ENCODE results near the gene CDH13.

CDH13 gene

DNA sequence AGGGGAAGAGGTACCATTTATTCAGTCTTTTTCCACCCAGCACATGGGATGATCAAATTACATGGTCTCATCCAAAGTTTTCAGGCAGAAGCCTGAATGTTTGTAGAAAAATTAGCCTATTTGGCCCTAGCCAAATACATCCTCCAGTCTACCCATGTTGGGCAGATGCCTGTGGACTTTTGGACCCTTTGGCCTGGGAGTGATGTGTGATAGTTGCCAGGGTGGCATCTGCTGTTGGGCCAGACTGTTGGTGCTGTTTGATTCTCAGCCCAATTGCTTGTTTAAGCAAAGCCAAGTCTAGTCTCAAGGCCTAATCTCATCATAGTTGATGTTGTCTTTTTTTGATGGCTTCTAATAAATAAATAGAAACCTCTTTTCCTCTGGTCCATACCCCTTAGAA lies 419.0 kb downstream of the CDH13 start:
- H3K27me3 Mint-ChIP-seq (ENCODE audit: low read depth) = no peaks in the 10 kb centered on the region
- no peaks in the 10 kb centered on the region for H3K36me3 Mint-ChIP-seq (ENCODE audit: low read depth)

DNA sequence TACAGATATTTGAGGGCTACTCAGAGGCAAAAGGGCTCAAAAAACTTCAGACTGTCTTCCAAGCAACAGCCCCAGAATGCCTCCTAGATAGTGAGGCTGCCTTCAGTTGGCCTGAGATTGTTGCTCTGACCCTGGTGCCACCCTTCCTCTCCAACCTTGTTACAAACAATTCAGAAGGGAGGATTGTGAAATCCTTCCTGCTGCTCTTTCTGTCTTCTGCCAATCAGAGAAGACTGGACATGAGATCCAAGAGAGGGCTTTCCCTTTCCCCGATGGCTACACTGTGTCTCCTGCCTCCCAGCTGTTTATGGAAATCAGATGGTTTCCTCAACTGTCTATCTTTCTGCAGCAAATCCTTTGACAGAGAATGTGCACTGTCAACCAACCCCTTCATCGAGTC lies 419.9 kb downstream of the CDH13 start:
- Mint-ChIP-seq H3K27ac (no peak overlapping the region), H3K36me3 (ENCODE audit: low read depth) (no peaks in the 10 kb centered on the region), H3K4me3 (no peak overlapping the region), H3K27me3 (ENCODE audit: low read depth) (no peaks in the 10 kb centered on the region), H3K4me1 (ENCODE audit: low read depth) (no peaks in the 10 kb centered on the region), H3K9me3 (peaks cover 14% of the 10 kb centered on the region)

More for the DNA sequence above, 419.0 kb downstream of the CDH13 start:
- no peak overlapping the region for H3K4me3 Mint-ChIP-seq
- no peak overlapping the region for H3K27ac Mint-ChIP-seq
- H3K9me3 Mint-ChIP-seq = peaks cover 10% of the 10 kb centered on the region
- no peaks in the 10 kb centered on the region for H3K4me1 Mint-ChIP-seq (ENCODE audit: low read depth)

DNA sequence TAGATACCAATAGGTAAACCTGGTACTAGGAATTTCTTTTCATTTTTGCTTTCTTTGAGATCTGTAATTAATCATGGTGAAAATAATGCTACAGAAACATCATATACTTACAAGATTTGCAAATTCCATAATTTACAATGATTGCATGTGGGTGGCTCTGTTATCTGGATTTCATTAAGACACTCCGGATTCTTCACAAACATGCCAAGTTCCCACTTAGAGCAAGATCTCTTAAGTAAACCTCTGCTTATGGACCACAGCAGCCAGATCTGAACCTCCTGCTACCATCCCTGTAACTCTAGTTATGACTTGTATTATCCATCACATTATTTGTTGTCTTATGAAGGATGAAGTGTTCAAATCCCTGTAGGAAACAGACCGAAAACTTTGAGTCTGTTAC lies 424.7 kb downstream of the CDH13 start:
- Mint-ChIP-seq H3K4me3 (no peak overlapping the region), H3K36me3 (ENCODE audit: low read depth) (no peaks in the 10 kb centered on the region), H3K27ac (no peak overlapping the region), H3K4me1 (ENCODE audit: low read depth) (no peaks in the 10 kb centered on the region), H3K9me3 (peaks cover 10% of the 10 kb centered on the region), H3K27me3 (ENCODE audit: low read depth) (no peaks in the 10 kb centered on the region)

DNA sequence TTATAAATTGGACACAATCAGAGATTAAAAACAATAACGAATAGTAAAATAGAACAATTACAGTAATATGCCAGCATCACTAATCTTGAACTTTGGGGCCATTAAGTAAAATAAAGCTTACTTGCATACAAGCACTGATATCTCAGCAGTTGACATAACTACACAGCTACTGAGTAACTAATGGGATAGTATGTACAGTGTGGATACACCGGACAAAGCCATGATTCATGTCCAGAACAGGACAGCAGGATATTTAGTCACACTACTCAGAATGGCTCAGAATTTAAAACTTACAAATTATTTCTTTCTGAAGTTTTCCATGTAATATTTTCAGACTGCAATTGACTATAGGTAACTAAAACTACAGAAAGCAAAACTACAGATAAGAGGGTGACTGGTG lies 427.5 kb downstream of the CDH13 start:
- no peak overlapping the region for H3K4me3 Mint-ChIP-seq
- no peaks in the 10 kb centered on the region for H3K27me3 Mint-ChIP-seq (ENCODE audit: low read depth)
- H3K4me1 Mint-ChIP-seq (ENCODE audit: low read depth) = no peaks in the 10 kb centered on the region
- H3K36me3 Mint-ChIP-seq (ENCODE audit: low read depth) = no peaks in the 10 kb centered on the region
- H3K9me3 Mint-ChIP-seq = peaks cover 10% of the 10 kb centered on the region
- H3K27ac Mint-ChIP-seq = no peak overlapping the region

DNA sequence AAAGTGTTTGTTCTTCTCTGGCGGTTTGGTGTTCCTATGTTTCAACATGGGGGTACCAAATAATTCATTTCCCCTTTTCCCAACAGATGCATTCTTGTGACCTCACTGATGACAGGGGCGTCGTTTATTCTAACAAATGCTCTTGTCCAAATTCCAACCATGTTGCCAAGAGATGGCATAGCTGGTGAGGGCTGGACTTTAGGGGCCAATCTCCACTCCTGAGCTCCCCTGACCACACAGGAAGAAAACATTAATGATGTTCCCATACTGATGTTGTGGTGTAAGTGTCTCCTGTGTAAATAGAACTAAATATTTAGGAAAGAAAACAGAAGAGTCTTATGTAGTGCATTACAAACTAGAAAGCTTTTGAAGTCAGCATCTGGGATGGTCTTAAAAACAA lies 431.6 kb downstream of the CDH13 start:
- Mint-ChIP-seq H3K4me3 (no peak overlapping the region), H3K27me3 (ENCODE audit: low read depth) (no peaks in the 10 kb centered on the region), H3K27ac (no peak overlapping the region), H3K9me3 (peaks cover 6% of the 10 kb centered on the region), H3K4me1 (ENCODE audit: low read depth) (no peaks in the 10 kb centered on the region), H3K36me3 (ENCODE audit: low read depth) (no peaks in the 10 kb centered on the region)

DNA sequence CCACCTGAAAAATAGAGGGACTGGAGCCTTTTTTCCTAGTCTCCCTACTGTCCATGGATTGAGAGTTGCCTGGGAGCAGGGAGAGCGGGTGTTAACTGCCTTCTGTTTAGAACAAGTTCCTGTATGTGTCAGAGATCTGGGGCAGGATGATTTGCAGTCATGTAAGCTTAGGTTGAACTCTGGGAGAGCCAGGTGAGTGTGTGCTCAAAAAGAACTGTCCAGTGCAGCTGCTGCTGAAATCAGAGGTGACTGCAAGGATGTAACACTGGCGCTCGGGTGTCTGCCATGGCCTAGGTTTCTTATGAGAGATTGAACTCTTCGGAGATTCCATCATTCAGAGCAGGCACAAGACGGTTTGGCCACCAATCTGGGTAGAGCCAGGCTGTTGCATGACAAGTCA lies 432.5 kb downstream of the CDH13 start:
- Mint-ChIP-seq H3K27me3 (ENCODE audit: low read depth) (no peaks in the 10 kb centered on the region), H3K4me3 (no peak overlapping the region), H3K4me1 (ENCODE audit: low read depth) (no peaks in the 10 kb centered on the region), H3K36me3 (ENCODE audit: low read depth) (no peaks in the 10 kb centered on the region), H3K9me3 (peaks cover 12% of the 10 kb centered on the region), H3K27ac (no peak overlapping the region)

DNA sequence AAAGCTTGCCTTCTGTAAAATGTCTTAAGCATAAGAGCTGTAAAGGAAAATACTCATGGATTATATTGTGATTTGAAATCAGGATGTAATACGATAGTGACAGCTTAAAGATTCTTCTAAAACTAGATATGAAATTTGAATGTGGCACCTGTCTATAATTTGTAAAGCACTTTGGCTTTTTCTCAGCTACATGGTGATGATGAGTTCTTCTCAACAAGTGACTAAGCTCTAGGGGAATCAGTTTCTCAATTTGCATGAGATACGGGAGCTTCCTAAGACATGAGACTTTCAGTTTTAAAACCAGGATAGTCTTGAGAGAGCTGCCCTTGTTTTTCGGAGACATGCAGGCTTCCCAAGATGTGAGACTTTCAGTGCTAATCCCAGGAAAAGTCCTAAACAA lies 439.2 kb downstream of the CDH13 start:
- H3K27me3 Mint-ChIP-seq (ENCODE audit: low read depth) = no peaks in the 10 kb centered on the region
- no peak overlapping the region for H3K27ac Mint-ChIP-seq
- H3K9me3 Mint-ChIP-seq = peaks cover 32% of the 10 kb centered on the region
- H3K4me3 Mint-ChIP-seq = no peak overlapping the region
- no peaks in the 10 kb centered on the region for H3K4me1 Mint-ChIP-seq (ENCODE audit: low read depth)
- H3K36me3 Mint-ChIP-seq (ENCODE audit: low read depth) = no peaks in the 10 kb centered on the region

DNA sequence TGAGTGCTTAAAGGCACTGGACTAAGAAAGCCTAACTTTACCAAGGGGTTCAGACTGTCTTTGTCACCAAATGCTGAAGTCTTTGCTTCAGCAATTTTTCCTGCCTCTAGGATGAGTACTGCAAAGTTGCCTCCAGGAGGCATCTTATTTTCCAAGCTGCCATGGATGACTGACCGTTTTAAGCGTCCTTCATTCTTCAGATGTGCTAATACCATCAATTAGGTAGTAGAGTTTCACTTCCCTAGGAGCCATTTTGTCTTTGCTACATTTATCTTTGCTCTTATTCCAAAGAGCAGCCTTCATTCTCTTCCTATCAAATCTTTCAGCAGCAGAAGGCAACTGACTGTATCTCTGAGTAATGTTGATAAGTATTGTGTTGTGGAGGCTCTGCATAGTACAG lies 440.1 kb downstream of the CDH13 start:
- H3K4me3 Mint-ChIP-seq = no peak overlapping the region
- no peaks in the 10 kb centered on the region for H3K27me3 Mint-ChIP-seq (ENCODE audit: low read depth)
- no peaks in the 10 kb centered on the region for H3K4me1 Mint-ChIP-seq (ENCODE audit: low read depth)
- H3K27ac Mint-ChIP-seq = no peak overlapping the region
- no peaks in the 10 kb centered on the region for H3K36me3 Mint-ChIP-seq (ENCODE audit: low read depth)
- peaks cover 32% of the 10 kb centered on the region for H3K9me3 Mint-ChIP-seq

DNA sequence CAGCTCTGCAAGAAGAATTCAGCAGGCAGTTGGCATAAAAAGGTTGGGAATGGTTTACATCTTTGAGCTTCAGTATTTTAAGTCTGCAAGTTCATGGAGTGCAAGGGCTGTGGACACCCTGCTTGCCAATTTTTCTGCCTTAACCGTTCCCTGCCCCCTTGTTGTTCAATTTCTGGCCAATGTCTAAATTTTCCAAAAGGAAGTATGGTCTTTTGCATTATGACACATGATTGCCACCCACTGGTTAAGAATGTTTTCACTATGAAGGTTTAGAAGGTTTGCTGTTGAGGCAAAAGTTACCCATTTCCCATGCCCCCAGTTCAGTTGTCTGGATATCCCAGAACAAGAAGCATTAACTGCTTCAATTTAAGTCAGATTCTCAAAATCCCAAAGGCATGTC lies 441.9 kb downstream of the CDH13 start:
- Mint-ChIP-seq H3K4me1 (ENCODE audit: low read depth) (no peaks in the 10 kb centered on the region), H3K27ac (no peak overlapping the region), H3K9me3 (peaks cover 23% of the 10 kb centered on the region)

DNA sequence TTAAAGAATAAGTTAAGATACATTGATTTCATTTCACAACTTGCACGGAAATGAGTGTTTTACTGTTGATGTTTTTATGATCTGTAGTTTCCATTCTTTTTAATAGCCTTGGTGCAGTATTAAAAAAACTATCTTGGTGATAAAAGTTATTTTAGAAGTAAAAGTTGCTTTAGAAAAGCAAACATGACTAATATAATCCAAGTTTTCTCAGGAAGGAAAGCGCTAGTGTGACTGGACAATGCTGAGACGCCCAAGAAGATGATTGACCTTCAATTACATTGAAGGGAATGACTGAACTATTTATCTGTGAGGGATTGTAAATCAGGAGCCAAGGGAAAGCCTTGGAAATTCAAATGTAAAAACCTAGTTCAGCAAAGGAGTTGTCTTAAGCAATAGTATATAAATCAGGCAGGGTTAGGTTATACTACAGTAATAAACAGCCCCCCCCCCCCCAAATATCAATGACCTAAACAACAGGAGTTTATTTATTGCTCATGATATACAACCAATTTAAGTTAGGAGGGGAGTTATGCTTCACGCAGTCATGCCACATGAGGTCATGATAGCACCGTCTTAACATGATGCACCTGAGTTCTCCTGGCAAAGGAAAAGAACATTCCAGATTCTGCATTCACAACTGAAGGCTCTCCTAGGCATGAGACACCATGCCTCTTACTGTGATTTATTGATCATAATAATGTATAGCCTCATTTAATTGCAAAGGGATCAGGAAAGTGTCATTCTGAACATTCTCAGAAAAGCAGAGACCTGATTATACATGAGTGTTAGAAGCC lies 443.8 kb downstream of the CDH13 start:
- no peaks in the 10 kb centered on the region for H3K36me3 Mint-ChIP-seq (ENCODE audit: low read depth)
- H3K27ac Mint-ChIP-seq = no peak overlapping the region
- peaks cover 3% of the 10 kb centered on the region for H3K27me3 Mint-ChIP-seq (ENCODE audit: low read depth)
- peaks cover 18% of the 10 kb centered on the region for H3K9me3 Mint-ChIP-seq
- H3K4me1 Mint-ChIP-seq (ENCODE audit: low read depth) = no peaks in the 10 kb centered on the region
- no peak overlapping the region for H3K4me3 Mint-ChIP-seq

More for the DNA sequence above, 441.9 kb downstream of the CDH13 start:
- H3K27me3 Mint-ChIP-seq (ENCODE audit: low read depth) = no peaks in the 10 kb centered on the region
- no peaks in the 10 kb centered on the region for H3K36me3 Mint-ChIP-seq (ENCODE audit: low read depth)
- H3K4me3 Mint-ChIP-seq = no peak overlapping the region

DNA sequence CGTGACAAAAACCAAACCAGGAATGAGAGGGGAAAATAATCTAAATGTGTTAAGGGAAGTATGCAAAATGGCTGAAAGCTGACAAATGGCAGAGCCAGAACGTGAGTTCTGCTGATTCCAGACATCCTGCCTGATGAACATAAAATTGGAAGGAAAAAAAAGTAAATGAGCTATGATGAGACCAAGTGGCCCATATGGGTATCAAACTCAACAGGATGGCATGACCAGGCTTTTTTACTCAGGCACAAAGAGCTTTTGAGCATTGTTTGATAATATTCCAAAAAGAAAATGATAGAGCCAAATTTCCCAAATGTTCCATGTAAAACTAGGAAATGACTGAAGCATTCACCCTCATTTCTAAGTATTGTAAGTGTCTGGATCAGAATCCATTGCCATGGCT lies 449.2 kb downstream of the CDH13 start:
- Mint-ChIP-seq H3K27me3 (ENCODE audit: low read depth) (peaks cover 3% of the 10 kb centered on the region), H3K36me3 (ENCODE audit: low read depth) (no peaks in the 10 kb centered on the region), H3K27ac (no peak overlapping the region), H3K4me3 (no peak overlapping the region), H3K9me3 (peaks cover 8% of the 10 kb centered on the region), H3K4me1 (ENCODE audit: low read depth) (no peaks in the 10 kb centered on the region)

DNA sequence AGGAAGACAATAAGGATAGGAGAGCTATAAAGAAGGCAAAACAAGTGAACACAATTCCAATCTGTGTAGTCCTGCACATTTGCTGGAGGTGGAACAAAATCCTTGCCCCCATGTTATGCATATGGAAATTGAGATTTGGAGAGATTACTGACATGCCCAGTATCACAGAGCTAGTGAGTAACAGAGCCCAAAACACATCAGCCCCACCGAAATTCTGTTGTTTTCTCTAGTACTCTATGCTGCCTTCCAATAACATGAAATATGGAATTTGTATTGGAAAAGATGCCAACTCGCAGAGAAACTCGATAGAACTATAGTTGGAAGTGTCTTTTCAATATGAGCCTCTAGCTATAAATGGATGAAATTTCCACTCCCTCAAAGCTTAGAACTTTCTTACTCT lies 456.6 kb downstream of the CDH13 start:
- Mint-ChIP-seq H3K9me3 (peaks cover 14% of the 10 kb centered on the region), H3K27me3 (ENCODE audit: low read depth) (no peaks in the 10 kb centered on the region), H3K4me3 (no peak overlapping the region), H3K27ac (no peak overlapping the region), H3K4me1 (ENCODE audit: low read depth) (no peaks in the 10 kb centered on the region), H3K36me3 (ENCODE audit: low read depth) (no peaks in the 10 kb centered on the region)

DNA sequence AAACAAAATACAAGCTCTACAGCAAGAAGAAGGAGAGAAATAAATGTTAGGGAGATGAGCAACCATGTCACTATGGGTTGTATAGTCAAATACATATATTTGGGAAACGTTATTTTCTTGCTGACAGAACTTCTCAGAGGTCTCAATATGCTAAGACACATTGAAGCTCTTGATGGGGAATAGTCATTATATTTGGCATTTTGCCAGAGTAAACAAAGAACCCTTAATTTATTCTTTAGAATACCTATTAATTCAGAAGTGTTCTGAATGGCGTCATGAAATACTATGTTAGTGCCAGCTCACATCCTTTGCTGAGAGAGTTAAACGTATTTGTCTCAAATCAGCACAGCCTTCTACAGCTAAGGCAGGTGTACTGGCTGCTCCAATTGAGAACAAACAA lies 458.9 kb downstream of the CDH13 start:
- H3K27me3 Mint-ChIP-seq (ENCODE audit: low read depth) = no peaks in the 10 kb centered on the region
- H3K9me3 Mint-ChIP-seq = peaks cover 9% of the 10 kb centered on the region
- H3K4me1 Mint-ChIP-seq (ENCODE audit: low read depth) = no peaks in the 10 kb centered on the region
- H3K36me3 Mint-ChIP-seq (ENCODE audit: low read depth) = no peaks in the 10 kb centered on the region
- no peak overlapping the region for H3K27ac Mint-ChIP-seq
- no peak overlapping the region for H3K4me3 Mint-ChIP-seq

DNA sequence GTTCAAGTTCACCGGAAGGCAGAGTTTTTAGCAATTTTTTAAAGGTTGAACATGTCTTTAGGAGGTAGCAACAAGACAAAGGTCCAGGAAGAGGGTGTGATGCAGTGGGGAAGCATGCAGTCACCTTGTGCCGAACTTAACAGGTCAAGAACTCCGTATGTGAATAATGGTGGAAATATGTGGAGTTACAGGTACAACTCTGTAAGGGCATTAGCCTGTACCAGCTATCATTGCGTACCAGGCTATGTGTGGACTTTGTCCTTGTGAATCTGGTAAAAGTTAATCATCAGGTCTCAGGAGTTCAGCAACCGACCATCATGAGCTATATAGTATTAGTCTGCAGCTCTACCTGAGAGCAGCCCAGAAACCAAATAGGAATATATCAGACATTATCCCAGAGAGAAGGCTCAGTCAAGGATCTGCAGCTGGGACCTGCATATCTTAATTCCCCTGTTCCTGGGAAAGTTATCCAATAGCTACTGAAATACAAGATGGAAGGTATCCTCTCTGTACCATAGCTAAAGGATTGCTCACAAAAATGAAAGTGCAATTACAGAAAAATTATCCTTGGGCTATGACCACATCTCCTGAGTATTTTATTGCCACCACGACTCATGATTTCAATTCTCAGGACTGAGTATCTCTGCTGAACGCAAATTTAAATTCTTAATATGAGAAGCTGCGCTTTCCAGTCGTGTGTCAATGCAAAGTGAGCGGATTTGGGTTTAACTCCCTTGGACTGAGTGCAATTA lies 469.3 kb downstream of the CDH13 start:
- no peak overlapping the region for H3K4me3 Mint-ChIP-seq
- H3K9me3 Mint-ChIP-seq = peaks cover 31% of the 10 kb centered on the region
- no peaks in the 10 kb centered on the region for H3K27me3 Mint-ChIP-seq (ENCODE audit: low read depth)
- H3K27ac Mint-ChIP-seq = no peak overlapping the region
- no peaks in the 10 kb centered on the region for H3K4me1 Mint-ChIP-seq (ENCODE audit: low read depth)
- H3K36me3 Mint-ChIP-seq (ENCODE audit: low read depth) = no peaks in the 10 kb centered on the region

DNA sequence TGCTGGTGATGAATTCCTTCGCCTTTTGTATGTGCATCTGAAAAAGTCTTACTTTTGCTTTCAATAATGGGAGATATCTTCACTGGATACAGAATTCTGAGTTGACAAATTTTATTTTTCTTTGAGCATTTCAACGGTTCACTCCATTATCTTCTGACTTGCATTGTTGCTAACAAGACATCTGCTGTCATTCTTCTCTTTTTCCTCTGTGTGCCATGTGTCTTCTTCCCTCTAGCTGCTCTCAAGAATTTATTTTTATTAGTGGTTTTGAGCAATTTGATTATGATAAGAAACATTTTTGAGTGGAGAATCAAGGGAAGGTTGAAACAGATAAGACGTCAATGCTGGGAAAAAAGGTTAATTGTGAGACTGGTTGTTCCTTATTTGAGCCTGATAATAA lies 471.8 kb downstream of the CDH13 start:
- H3K9me3 Mint-ChIP-seq = peaks cover 47% of the 10 kb centered on the region
- H3K4me1 Mint-ChIP-seq (ENCODE audit: low read depth) = no peaks in the 10 kb centered on the region
- H3K36me3 Mint-ChIP-seq (ENCODE audit: low read depth) = no peaks in the 10 kb centered on the region
- H3K27me3 Mint-ChIP-seq (ENCODE audit: low read depth) = no peaks in the 10 kb centered on the region
- no peak overlapping the region for H3K27ac Mint-ChIP-seq
- no peak overlapping the region for H3K4me3 Mint-ChIP-seq
